Smooth muscle cell (in vitro differentiated cells): ENCODE measurements around the gene CATSPER3. TPM values are rescaled to one million over a fixed set of nuclear protein-coding genes. Genes with fewer than 3 reads are reported as not detected.

ENCODE experiments used
- DNase-seq: peaks from one replicate; lab custom pipeline; 2025; ENCODE audit not compliant: unreplicated experiment; lab: John Stamatoyannopoulos, UW
- H2AFZ ChIP-seq: fragments of 200-600 bp; sonication (generic); 2 replicates; pipeline ENCODE4 v1.6.0; 2016; ENCODE audit warnings: antibody characterized with exemption, low read depth, mild to moderate bottlenecking
- H3F3A ChIP-seq: fragments of 200-600 bp; sonication (generic); 2 replicates; pipeline ENCODE4 v1.6.0; 2017; ENCODE audit warnings: antibody characterized with exemption, low read depth
- H3K27ac ChIP-seq: fragments of 200-600 bp; sonication (generic); 2 replicates; pipeline ENCODE4 v1.5.1; 2016; ENCODE audit warnings: low read depth, mild to moderate bottlenecking
- H3K27me3 ChIP-seq: fragments of 200-600 bp; sonication (generic); 2 replicates; pipeline ENCODE4 v1.6.1; 2016; ENCODE audit warnings: low read depth, mild to moderate bottlenecking
- H3K36me3 ChIP-seq: fragments of 200-600 bp; sonication (generic); 2 replicates; pipeline ENCODE4 v1.5.1; 2016; ENCODE audit warnings: low read depth
- H3K4me1 ChIP-seq: fragments of 200-600 bp; sonication (generic); 2 replicates; pipeline ENCODE4 v1.5.1; 2016; ENCODE audit warnings: low read depth
- H3K4me2 ChIP-seq: fragments of 200-600 bp; sonication (generic); 2 replicates; pipeline ENCODE4 v1.6.0; 2016; ENCODE audit warnings: mild to moderate bottlenecking
- H3K4me3 ChIP-seq: fragments of 200-600 bp; sonication (generic); 2 replicates; pipeline ENCODE4 v1.5.1; 2016; ENCODE audit warnings: mild to moderate bottlenecking
- H3K79me2 ChIP-seq: fragments of 200-600 bp; sonication (generic); 2 replicates; pipeline ENCODE4 v1.6.0; 2016; ENCODE audit warnings: low read depth, mild to moderate bottlenecking
- H3K9ac ChIP-seq: fragments of 200-600 bp; sonication (generic); 2 replicates; pipeline ENCODE4 v1.6.0; 2016; ENCODE audit warnings: low read depth
- H3K9me3 ChIP-seq: fragments of 200-600 bp; sonication (generic); replicated peaks from 2 replicates; pipeline ENCODE4 v1.5.1; 2016; ENCODE audit warnings: low read depth
- H4K20me1 ChIP-seq: fragments of 200-600 bp; sonication (generic); 2 replicates; pipeline ENCODE4 v1.6.0; 2016; ENCODE audit warnings: low read depth
- WGBS: methylation state at CpG from one replicate; pipeline ENCODE4 v1.1.7; 2016; ENCODE audit warnings: low lambda C conversion rate; 5-methylcytosine and 5-hydroxymethylcytosine counted together
- polyA plus RNA-seq: library from polyadenylated mRNA; unstranded; fragments of >200 nt; fragmentation: Nextera tagmentation; extraction: Ambion mirVana; gene quantifications from 2 replicates; pipeline ENCODE4 v1.2.1, GENCODE V29; 2016
- total RNA-seq: library from RNA; depleted of rRNA; stranded (reverse); fragments of >200 nt; gene quantifications from 2 replicates; pipeline ENCODE4 v1.2.3, GENCODE V29; 2014
- TF ChIP-seq, protein P1 (sequence below): fragments of 200-600 bp; sonication (generic); IDR thresholded peaks from 2 replicates; pipeline ENCODE4 v1.5.1; 2017; ENCODE audit warnings: borderline replicate concordance, mild to moderate bottlenecking, antibody characterized with exemption; ENCODE audit not compliant: insufficient read depth, poor library complexity, severe bottlenecking

The CATSPER3 gene
- total and polyA plus RNA-seq, 2 experiments from 2014 or later, result not detected

DNA sequence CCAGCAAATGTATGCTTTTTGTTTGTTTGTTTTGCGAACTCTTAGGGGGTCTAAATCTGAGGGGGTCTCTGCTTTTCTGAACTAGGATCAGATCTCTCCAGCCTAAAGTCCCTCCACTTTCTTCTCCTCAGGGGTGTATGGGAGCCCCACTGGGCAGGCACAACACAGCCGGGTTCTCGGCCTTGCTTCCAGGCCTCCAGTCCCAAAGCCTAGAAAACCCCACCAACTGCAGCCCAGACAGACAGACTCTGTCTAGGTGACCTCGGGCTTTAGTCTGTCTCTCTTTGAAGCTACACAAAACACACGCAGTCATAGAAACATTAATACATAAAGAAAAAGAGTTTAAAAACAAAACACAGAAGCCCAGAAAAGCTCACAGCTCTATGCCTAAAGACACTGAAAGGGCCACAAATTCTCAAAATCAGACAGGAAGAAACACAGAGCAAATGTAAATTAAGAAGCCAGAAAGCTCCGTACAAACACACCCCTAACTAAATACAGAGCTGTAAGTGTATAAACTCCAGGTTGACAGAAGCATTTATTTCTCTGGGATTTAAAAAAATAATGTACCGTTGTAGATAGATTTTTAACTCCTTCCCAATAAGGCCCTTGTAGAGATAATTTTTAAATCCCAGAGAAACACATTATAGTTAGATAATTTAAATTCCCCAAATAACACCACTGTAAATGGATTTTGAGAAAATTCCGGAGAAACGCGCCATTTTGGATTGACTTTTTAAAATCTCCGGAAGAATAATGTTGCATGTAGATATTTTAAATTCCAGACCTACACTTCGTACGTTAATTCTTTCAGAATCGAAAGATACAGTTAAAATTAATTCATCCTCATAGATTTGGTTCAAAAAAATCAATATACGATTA lies 64.3 kb downstream of the CATSPER3 start:
- Histone ChIP-seq H3K9me3 (no peaks in the 10 kb centered on the region), H3K9ac (peak overlapping the region; percentile 86), H3K27me3 (peaks cover 20% of the 10 kb centered on the region), H3K4me3 (peak overlapping the region; percentile 88), H3K79me2 (peaks cover 92% of the 10 kb centered on the region), H4K20me1 (peaks cover 50% of the 10 kb centered on the region), H3K27ac (peak overlapping the region; percentile 84), H3K4me1 (peaks cover 25% of the 10 kb centered on the region), H2AFZ (no peak overlapping the region), H3K4me2 (peak overlapping the region; percentile 98), H3F3A (peaks cover 13% of the 10 kb centered on the region), H3K36me3 (no peaks in the 10 kb centered on the region)
- TF ChIP-seq, protein P1, sequence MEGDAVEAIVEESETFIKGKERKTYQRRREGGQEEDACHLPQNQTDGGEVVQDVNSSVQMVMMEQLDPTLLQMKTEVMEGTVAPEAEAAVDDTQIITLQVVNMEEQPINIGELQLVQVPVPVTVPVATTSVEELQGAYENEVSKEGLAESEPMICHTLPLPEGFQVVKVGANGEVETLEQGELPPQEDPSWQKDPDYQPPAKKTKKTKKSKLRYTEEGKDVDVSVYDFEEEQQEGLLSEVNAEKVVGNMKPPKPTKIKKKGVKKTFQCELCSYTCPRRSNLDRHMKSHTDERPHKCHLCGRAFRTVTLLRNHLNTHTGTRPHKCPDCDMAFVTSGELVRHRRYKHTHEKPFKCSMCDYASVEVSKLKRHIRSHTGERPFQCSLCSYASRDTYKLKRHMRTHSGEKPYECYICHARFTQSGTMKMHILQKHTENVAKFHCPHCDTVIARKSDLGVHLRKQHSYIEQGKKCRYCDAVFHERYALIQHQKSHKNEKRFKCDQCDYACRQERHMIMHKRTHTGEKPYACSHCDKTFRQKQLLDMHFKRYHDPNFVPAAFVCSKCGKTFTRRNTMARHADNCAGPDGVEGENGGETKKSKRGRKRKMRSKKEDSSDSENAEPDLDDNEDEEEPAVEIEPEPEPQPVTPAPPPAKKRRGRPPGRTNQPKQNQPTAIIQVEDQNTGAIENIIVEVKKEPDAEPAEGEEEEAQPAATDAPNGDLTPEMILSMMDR, result no peak
- no peak for DNase-seq
- WGBS, result 6% methylated on average over 15 of the region's 15 CpGs

DNA sequence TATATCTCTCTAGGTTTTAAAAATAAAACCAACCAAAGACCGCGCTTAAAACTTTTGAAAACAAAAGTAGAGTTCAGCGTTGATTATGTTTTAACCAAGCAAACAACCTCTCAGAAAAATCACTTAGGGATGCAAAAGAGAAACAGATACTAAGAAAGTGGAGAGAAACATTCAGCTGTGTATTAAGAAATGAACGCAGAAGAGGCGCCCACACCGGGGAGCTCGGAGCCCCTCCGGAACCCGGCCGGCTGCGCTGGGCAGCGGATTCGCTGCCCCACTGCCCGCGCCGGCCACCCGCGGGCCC lies 64.9 kb downstream of the CATSPER3 start:
- Histone ChIP-seq H3K27ac (peak overlapping the region; percentile 84), H3K27me3 (peaks cover 24% of the 10 kb centered on the region), H3K79me2 (peaks cover 92% of the 10 kb centered on the region), H3K36me3 (no peaks in the 10 kb centered on the region), H3K4me3 (peak overlapping the region; percentile 88), H3K4me1 (peaks cover 22% of the 10 kb centered on the region), H3K9ac (peak overlapping the region; percentile 86), H3F3A (peaks cover 13% of the 10 kb centered on the region), H3K4me2 (peak overlapping the region; percentile 98), H2AFZ (no peak overlapping the region), H3K9me3 (no peaks in the 10 kb centered on the region), H4K20me1 (peaks cover 48% of the 10 kb centered on the region)
- TF ChIP-seq, protein P1, result no peak
- no peak for DNase-seq
- 2% methylated on average over 18 of the region's 18 CpGs for WGBS

DNA sequence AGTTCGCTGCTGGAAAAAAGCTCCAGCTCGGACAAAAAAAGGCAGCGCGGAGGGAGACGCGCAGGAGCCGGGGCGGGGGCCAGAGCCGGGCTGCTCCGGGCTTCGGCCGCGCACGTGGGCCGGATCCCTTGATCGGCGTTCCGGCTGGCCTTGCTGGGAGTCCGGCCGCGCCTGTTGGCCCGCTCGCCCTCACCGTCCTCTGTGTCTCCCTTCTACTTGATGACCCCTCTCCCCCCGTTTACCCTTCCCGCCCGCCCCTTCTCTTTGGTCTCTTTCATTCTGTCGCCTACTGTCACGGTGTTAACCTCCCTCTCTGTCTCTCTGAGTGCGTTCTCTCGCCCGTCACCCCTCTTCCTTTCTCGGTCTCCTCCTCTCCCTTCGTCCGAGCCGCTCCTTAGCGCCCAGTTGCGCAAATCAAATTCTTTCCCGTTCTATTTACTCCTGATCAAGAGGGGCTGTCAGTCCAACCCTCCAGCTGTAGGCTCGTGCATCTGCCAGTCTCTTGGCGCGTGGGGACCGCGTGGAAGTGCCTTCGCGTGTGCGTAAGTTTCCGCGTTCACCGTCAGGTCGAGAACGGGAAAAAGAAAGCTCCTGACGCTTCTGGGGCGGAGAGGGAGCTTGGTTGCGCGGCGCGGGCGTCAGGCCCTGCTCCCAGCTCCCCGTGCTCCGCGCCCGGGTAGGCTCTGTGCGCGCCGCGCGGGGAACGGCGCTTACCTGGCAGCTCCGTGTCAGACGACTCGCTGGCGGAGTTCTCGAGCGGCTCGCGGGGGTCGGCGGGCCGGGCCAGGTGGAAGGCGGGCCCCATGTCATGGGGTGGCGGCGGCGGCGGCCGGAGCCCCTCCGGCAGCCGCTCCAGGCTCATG lies 65.5 kb downstream of the CATSPER3 start:
- no peaks in the 10 kb centered on the region for H3K9me3 ChIP-seq
- H3K9ac ChIP-seq, result peak overlapping the region; percentile 86
- H4K20me1 ChIP-seq, result peaks cover 48% of the 10 kb centered on the region
- TF ChIP-seq, protein P1, result no peak
- H2AFZ ChIP-seq, result no peak overlapping the region
- peaks cover 92% of the 10 kb centered on the region for H3K79me2 ChIP-seq
- H3F3A ChIP-seq, result peaks cover 13% of the 10 kb centered on the region
- no peak for DNase-seq
- peaks cover 21% of the 10 kb centered on the region for H3K4me1 ChIP-seq
- H3K27me3 ChIP-seq, result peaks cover 26% of the 10 kb centered on the region
- WGBS, result under 1% methylated on average over 67 of the region's 89 CpGs
- peak overlapping the region; percentile 98 for H3K4me2 ChIP-seq
- H3K36me3 ChIP-seq, result no peaks in the 10 kb centered on the region
- peak overlapping the region; percentile 84 for H3K27ac ChIP-seq
- peak overlapping the region; percentile 88 for H3K4me3 ChIP-seq
